ENCODE data around the gene ZSWIM3.
"Not testable (repeated sequence)": the region's sequence is repeated elsewhere in the genome, so short reads cannot be mapped to it uniquely, and the experiment has no call there.

The ZSWIM3 gene

DNA sequence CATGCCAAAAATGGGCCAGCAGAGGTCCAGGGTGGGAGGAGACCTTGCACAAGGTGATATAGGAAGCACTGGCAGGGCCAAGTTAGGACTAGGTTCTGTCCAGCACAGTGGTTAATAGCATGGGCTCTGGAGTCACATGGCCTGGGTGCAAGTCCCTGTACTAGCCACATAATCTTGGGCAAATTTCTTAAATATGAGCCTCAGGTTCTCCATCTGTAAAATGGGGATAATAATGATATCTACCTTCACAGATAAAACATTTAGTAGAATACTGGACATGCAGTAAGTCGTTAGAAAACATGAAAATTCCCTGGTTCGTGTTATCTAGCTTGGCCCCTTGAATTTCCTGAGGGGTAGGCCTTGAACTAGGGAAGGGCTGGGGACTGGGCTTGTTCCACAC lies 39.9 kb downstream of the ZSWIM3 start:
- H3K4me3 ChIP-seq (ENCODE audit: low read length) = no peak overlapping the region
- TF ChIP-seq ZNF274 (IDR thresholded peaks at IDR 0.05; ENCODE audit: low read depth, low read length) = no peak

- no peak for TF ChIP-seq ZNF274 (IDR thresholded peaks at IDR 0.05; ENCODE audit: low read depth, low read length)
- H3K4me3 ChIP-seq (ENCODE audit: low read length) = no peak overlapping the region
These were observed 40.3 kb downstream of the ZSWIM3 start for GRCh38 chr20:45897692-45898091.

DNA sequence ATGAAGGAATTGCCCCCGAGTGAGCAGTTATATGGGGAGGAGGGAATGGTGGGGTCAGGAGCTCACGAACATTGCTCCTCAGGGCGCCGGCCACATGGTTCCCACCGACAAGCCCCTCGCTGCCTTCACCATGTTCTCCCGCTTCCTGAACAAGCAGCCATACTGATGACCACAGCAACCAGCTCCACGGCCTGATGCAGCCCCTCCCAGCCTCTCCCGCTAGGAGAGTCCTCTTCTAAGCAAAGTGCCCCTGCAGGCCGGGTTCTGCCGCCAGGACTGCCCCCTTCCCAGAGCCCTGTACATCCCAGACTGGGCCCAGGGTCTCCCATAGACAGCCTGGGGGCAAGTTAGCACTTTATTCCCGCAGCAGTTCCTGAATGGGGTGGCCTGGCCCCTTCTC lies 40.9 kb downstream of the ZSWIM3 start:
- no peak for TF ChIP-seq ZNF274 (IDR thresholded peaks at IDR 0.05; ENCODE audit: low read depth, low read length)
- H3K4me3 ChIP-seq (ENCODE audit: low read length) = no peak overlapping the region

- no peak for TF ChIP-seq ZNF274 (IDR thresholded peaks at IDR 0.05; ENCODE audit: low read depth, low read length)
- no peak overlapping the region for H3K4me3 ChIP-seq (ENCODE audit: low read length)
These were observed 41.8 kb downstream of the ZSWIM3 start for GRCh38 chr20:45899046-45899835.

GRCh38 chr20:45901332-45901731 lies 43.9 kb downstream of the ZSWIM3 start:
- not testable (repeated sequence) for H3K4me3 ChIP-seq (ENCODE audit: low read length)

DNA sequence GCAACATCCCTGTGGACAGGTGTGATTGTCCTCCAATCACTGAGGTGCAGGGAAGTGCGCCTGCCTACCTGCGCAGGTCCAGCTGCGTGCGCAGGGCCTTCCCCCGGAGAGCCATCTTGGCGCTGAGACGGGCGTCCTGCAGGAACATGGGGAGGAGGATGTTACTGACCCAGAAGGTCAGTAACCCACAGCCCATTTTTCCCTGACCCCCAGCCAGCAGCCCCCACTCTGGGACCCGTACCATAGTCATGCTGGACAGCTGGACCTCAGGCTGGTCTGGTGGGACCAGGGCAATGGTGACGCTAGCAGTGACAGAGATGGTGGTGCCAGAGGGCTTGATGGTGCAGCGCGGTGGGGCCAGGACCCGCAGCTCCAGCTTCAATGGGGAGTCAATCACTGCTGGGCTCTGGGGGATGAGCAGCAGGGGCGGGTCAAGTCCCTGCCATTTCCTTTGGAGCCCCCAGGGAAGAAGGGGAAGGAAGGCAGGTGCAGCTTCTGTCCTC lies 44.8 kb downstream of the ZSWIM3 start:
- H3K4me3 ChIP-seq (ENCODE audit: low read length) = no peak overlapping the region
- TF ChIP-seq ZNF274 (IDR thresholded peaks at IDR 0.05; ENCODE audit: low read depth, low read length) = no peak

- TF ChIP-seq ZNF274 (IDR thresholded peaks at IDR 0.05; ENCODE audit: low read depth, low read length) = no peak
- H3K4me3 ChIP-seq (ENCODE audit: low read length) = no peak overlapping the region
These were observed 47.4 kb downstream of the ZSWIM3 start for GRCh38 chr20:45904583-45905504.

DNA sequence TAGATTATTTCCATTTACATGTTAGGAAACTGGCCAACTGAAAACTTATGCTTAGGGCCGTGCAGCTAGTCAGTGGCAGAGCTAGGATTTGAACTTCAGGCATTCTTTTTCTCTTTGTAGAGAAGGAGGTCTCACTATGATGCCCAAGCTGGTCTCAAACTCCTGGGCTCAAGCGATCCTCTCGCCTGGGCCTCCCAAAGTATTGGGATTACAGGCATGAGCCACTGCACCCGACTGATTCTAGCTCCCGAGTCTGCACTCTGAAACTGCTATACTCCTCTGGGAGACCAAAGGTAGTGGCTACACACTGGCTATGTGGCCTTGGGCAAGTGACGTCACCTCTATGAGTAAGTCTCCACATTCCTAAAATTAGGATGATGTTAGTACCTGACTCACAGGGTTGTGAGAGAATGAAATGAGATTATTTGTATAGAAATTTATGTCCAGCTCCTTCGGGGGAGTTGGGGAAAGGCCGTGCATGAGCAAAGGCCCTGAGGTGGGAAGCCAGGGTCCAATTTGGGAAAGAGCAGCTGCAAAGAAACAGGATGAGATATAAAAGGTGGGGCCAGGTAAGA lies 48.2 kb downstream of the ZSWIM3 start:
- TF ChIP-seq ZNF274 (IDR thresholded peaks at IDR 0.05; ENCODE audit: low read depth, low read length) = no peak
- no peak overlapping the region for H3K4me3 ChIP-seq (ENCODE audit: low read length)

DNA sequence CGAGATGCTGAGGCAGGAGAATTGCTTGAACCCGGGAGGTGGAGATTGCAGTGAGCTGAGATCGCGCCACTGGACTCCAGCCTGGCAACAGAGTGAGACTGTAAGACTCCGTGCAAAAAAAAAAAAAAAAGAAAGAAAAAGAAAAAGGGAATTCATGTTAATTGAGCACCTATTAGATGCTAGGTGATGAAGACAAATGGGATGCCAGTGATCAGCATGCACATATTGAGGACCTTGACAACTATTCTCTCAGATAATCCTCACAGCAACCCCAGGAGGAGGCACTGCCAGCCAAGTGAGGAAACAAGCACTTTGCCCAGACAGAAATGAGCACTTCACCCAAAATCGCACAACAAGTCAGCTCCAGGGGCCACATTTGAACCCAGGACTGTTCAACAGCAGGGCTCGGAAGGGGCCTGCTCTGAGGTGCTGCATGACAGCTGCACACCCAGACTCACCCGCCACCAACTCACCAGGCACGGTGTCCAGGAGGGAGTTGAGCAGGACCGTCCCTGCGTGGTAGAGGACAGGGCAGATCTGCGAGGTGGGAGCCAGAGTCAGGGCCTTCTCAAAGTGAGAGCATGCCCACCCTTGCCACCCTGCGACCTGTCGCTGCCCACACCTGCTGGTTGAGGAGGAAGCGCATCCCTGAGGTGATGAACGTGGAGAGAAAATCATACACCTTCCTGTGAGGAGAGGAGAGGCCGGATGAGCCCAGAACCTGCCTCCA lies 50.0 kb downstream of the ZSWIM3 start:
- H3K4me3 ChIP-seq (ENCODE audit: low read length) = no peak overlapping the region
- TF ChIP-seq ZNF274 (IDR thresholded peaks at IDR 0.05; ENCODE audit: low read depth, low read length) = no peak

GRCh38 chr20:45908084-45908483 lies 50.7 kb downstream of the ZSWIM3 start:
- no peak overlapping the region for H3K4me3 ChIP-seq (ENCODE audit: low read length)
- no peak for TF ChIP-seq ZNF274 (IDR thresholded peaks at IDR 0.05; ENCODE audit: low read depth, low read length)

DNA sequence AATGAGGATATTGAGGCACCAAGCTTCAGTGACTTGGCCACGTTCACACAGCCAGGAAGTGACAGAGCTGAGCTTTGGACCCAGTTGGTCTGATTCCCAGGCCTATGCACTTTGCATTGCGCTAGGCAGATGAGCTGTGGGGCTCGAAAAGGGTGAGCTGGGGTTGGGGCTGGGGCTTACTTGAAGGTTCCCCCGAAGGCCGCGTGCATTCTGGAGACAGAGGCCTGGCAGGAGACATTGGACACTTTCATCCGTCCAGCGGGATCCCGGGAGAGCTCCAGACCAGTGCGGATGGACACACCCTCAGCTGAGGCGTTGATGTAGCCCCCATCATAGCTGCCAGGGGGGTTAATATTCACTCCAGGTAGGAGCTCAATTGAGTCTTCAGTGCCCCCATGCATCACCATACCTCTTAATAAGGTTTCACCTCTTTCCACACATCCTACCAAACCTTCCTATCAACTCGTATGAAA lies 52.0 kb downstream of the ZSWIM3 start:
- H3K4me3 ChIP-seq (ENCODE audit: low read length) = no peak overlapping the region
- no peak for TF ChIP-seq ZNF274 (IDR thresholded peaks at IDR 0.05; ENCODE audit: low read depth, low read length)

- no peak for TF ChIP-seq ZNF274 (IDR thresholded peaks at IDR 0.05; ENCODE audit: low read depth, low read length)
- peak overlapping the region; percentile 13; the same call in 1 of the 2 replicates for H3K4me3 ChIP-seq (ENCODE audit: low read length)
These were observed 52.6 kb downstream of the ZSWIM3 start for GRCh38 chr20:45909817-45910669.
